ENCODE data around the gene NAV2. TPM values are rescaled to one million over a fixed set of nuclear protein-coding genes. Genes with fewer than 3 reads are reported as not detected.

NAV2 gene
- total and polyA plus RNA-seq, 2 donors (not counting 1 experiment from before 2014, with no cell fraction given), result 8.1 to 14.0 TPM

- Histone ChIP-seq H3K36me3 (ENCODE audit: control insufficient read depth, insufficient read depth, low read length) (no peaks in the 10 kb centered on the region), H2AFZ (ENCODE audit: low read length) (no peak within 1 kb of the TSS), H3K9ac (ENCODE audit: insufficient read depth, low read length) (no peak within 1 kb of the TSS), H3K4me3 (replicated peaks in 1 of 4; ENCODE audit: control extremely low read depth in 1 of 4, insufficient read depth in 1 of 4, low read depth in 3 of 4, low read length in 4 of 4) (no peak within 1 kb of the TSS), H3K9me3 (ENCODE audit: control insufficient read depth, insufficient read depth, low read depth, low read length) (no peaks in the 10 kb centered on the region), H3K79me2 (ENCODE audit: control insufficient read depth, insufficient read depth, low read length) (no peaks in the 10 kb centered on the region), H3K27me3 (ENCODE audit: control insufficient read depth, insufficient read depth, low read length) (peaks cover 93% of the 10 kb centered on the region), H3K27ac (ENCODE audit: insufficient read depth, low read length) (no peak within 1 kb of the TSS), H4K20me1 (ENCODE audit: control insufficient read depth, extremely low read depth, insufficient read depth, low read length) (no peaks in the 10 kb centered on the region), H3K4me1 (ENCODE audit: control insufficient read depth, extremely low read depth, insufficient read depth, low read length) (no peaks in the 10 kb centered on the region), H3K4me2 (ENCODE audit: extremely low read depth, insufficient read depth, low read length) (no peak within 1 kb of the TSS)
- no peak for DNase-seq (ENCODE audit: low read depth in 2 of 2)
- TF ChIP-seq CTCF (conservative IDR thresholded peaks at IDR 0.05 in 1 of 2, IDR thresholded peaks at IDR 0.05 in 1 of 2; ENCODE audit: low read depth in 1 of 2, low read length in 2 of 2) (no peak), EZH2 (IDR thresholded peaks at IDR 0.05; ENCODE audit: low read length, missing control alignments) (peak; percentile 57)
These were observed 448.0 kb downstream of the NAV2 start, which contains the start of gene DBX1 for GRCh38 chr11:20160425-20161229. DBX1 (minus strand) TSS chr11:20160475; CDS start chr11:20160324, 151 bp downstream.

DNA sequence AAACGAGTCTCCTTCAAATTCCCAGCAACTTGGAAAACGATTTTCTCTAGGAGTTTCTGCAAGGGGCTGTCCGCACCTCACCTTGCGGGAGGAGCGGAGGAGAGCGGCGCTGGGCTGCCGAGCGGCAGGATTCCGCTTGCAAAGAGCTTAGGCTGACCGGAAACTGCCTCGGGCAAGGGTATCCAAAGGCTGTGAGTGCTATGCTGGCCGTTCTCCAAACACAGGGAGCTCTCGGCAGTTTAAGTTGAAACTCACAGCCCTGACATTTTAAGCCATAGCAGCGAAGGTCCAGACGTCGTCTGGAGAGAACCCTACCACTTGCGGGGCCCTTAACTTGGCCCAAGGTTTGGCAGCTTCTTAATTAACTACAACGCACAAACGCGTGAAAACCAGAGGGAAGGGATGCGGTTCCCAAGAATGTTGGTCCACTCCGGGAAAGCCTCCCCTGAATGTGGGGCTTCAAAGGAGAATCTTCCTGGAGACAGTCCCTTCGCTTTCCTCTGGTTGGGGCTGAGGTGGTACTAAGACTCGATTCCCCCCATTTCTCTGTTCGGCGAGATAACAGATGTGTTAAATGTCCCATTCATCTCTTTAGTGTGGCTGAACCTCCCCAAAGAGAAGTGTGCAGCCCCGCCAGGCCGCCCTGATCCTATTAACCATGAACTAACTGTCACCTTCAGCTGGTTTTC is 448.7 kb downstream of the NAV2 start:
- no peaks in the 10 kb centered on the region for H3K4me1 ChIP-seq (ENCODE audit: control insufficient read depth, extremely low read depth, insufficient read depth, low read length)
- peak in 1 of 2 donors; percentile 3 for DNase-seq (ENCODE audit: low read depth in 2 of 2)
- H3K27ac ChIP-seq (ENCODE audit: insufficient read depth, low read length), result no peak overlapping the region
- no peak overlapping the region for H3K9ac ChIP-seq (ENCODE audit: insufficient read depth, low read length)
- no peaks in the 10 kb centered on the region for H4K20me1 ChIP-seq (ENCODE audit: control insufficient read depth, extremely low read depth, insufficient read depth, low read length)
- no peak overlapping the region for H3K4me2 ChIP-seq (ENCODE audit: extremely low read depth, insufficient read depth, low read length)
- H3K27me3 ChIP-seq (ENCODE audit: control insufficient read depth, insufficient read depth, low read length), result peaks cover 89% of the 10 kb centered on the region
- H3K36me3 ChIP-seq (ENCODE audit: control insufficient read depth, insufficient read depth, low read length), result no peaks in the 10 kb centered on the region
- no peak overlapping the region for H2AFZ ChIP-seq (ENCODE audit: low read length)
- TF ChIP-seq CTCF (conservative IDR thresholded peaks at IDR 0.05 in 1 of 2, IDR thresholded peaks at IDR 0.05 in 1 of 2; ENCODE audit: low read depth in 1 of 2, low read length in 2 of 2) (no peak), EZH2 (IDR thresholded peaks at IDR 0.05; ENCODE audit: low read length, missing control alignments) (peak; percentile 67)
- H3K9me3 ChIP-seq (ENCODE audit: control insufficient read depth, insufficient read depth, low read depth, low read length), result no peaks in the 10 kb centered on the region
- H3K4me3 ChIP-seq (replicated peaks in 1 of 4; ENCODE audit: control extremely low read depth in 1 of 4, insufficient read depth in 1 of 4, low read depth in 3 of 4, low read length in 4 of 4), result no peak overlapping the region
- no peaks in the 10 kb centered on the region for H3K79me2 ChIP-seq (ENCODE audit: control insufficient read depth, insufficient read depth, low read length)

- H2AFZ ChIP-seq (ENCODE audit: low read length), result no peak overlapping the region
- H3K79me2 ChIP-seq (ENCODE audit: control insufficient read depth, insufficient read depth, low read length), result no peaks in the 10 kb centered on the region
- DNase-seq (ENCODE audit: low read depth in 2 of 2), result no peak
- H3K4me1 ChIP-seq (ENCODE audit: control insufficient read depth, extremely low read depth, insufficient read depth, low read length), result no peaks in the 10 kb centered on the region
- H3K27ac ChIP-seq (ENCODE audit: insufficient read depth, low read length), result no peak overlapping the region
- no peaks in the 10 kb centered on the region for H3K9me3 ChIP-seq (ENCODE audit: control insufficient read depth, insufficient read depth, low read depth, low read length)
- H4K20me1 ChIP-seq (ENCODE audit: control insufficient read depth, extremely low read depth, insufficient read depth, low read length), result no peaks in the 10 kb centered on the region
- peaks cover 85% of the 10 kb centered on the region for H3K27me3 ChIP-seq (ENCODE audit: control insufficient read depth, insufficient read depth, low read length)
- H3K36me3 ChIP-seq (ENCODE audit: control insufficient read depth, insufficient read depth, low read length), result no peaks in the 10 kb centered on the region
- TF ChIP-seq CTCF (conservative IDR thresholded peaks at IDR 0.05 in 1 of 2, IDR thresholded peaks at IDR 0.05 in 1 of 2; ENCODE audit: low read depth in 1 of 2, low read length in 2 of 2) (no peak), EZH2 (IDR thresholded peaks at IDR 0.05; ENCODE audit: low read length, missing control alignments) (peak; percentile 63)
- H3K9ac ChIP-seq (ENCODE audit: insufficient read depth, low read length), result no peak overlapping the region
- no peak overlapping the region for H3K4me2 ChIP-seq (ENCODE audit: extremely low read depth, insufficient read depth, low read length)
- H3K4me3 ChIP-seq (replicated peaks in 1 of 4; ENCODE audit: control extremely low read depth in 1 of 4, insufficient read depth in 1 of 4, low read depth in 3 of 4, low read length in 4 of 4), result no peak overlapping the region
These were observed 449.5 kb downstream of the NAV2 start for GRCh38 chr11:20161923-20162744.
